Measurements from ENCODE around the gene ROPN1B. TPM values are rescaled to one million over a fixed set of nuclear protein-coding genes. Genes with fewer than 3 reads are reported as not detected.
"Not testable (repeated sequence)": the region's sequence is repeated elsewhere in the genome, so short reads cannot be mapped to it uniquely, and the experiment has no call there.

The ROPN1B gene
- total and polyA plus RNA-seq, 2 experiments from 2014 or later, result not detected

- peaks cover 14% of the 10 kb centered on the region for H3K27me3 ChIP-seq (replicated peaks; ENCODE audit: insufficient read depth)
- H3K9ac ChIP-seq; H3K79me2 ChIP-seq (ENCODE audit: insufficient read depth); H4K20me1 ChIP-seq (ENCODE audit: insufficient read depth); H3K9me2 ChIP-seq (ENCODE audit: insufficient read depth); in situ Hi-C loops (cut with MboI); H3K4me3 ChIP-seq; H3K9me3 ChIP-seq (ENCODE audit: low read depth); H3K27ac ChIP-seq; H3K4me1 ChIP-seq (ENCODE audit: insufficient read depth); H2AFZ ChIP-seq; H3F3A ChIP-seq (ENCODE audit: insufficient read depth); H3K36me3 ChIP-seq (ENCODE audit: low read depth); H3K4me2 ChIP-seq (ENCODE audit: unreplicated experiment): not testable (repeated sequence)
- peak; percentile 20 for DNase-seq
- WGBS, 2 experiments (ENCODE audit: low coverage in 1 of 2, low lambda C conversion rate in 2 of 2, missing lambda C conversion rate in 2 of 2), result 68 to 71% methylated on average over 9 of the region's 9 CpGs
These were observed 6.4 kb downstream of the ROPN1B start for GRCh38 chr3:125975245-125976002.

GRCh38 chr3:125976003-125976390 lies 7.0 kb downstream of the ROPN1B start:
- DNase-seq; H3K27ac ChIP-seq; H2AFZ ChIP-seq; H3K79me2 ChIP-seq (ENCODE audit: insufficient read depth); H3K4me3 ChIP-seq; H3K9me3 ChIP-seq (ENCODE audit: low read depth); H4K20me1 ChIP-seq (ENCODE audit: insufficient read depth); H3K4me1 ChIP-seq (ENCODE audit: insufficient read depth); H3K36me3 ChIP-seq (ENCODE audit: low read depth); H3K9ac ChIP-seq; H3K4me2 ChIP-seq (ENCODE audit: unreplicated experiment); H3K9me2 ChIP-seq (ENCODE audit: insufficient read depth); H3F3A ChIP-seq (ENCODE audit: insufficient read depth); in situ Hi-C loops (cut with MboI): not testable (repeated sequence)
- WGBS, 2 experiments (ENCODE audit: low coverage in 1 of 2, low lambda C conversion rate in 2 of 2, missing lambda C conversion rate in 2 of 2), result 76 to 87% methylated on average over 3 of the region's 3 CpGs
- H3K27me3 ChIP-seq (replicated peaks; ENCODE audit: insufficient read depth), result peaks cover 12% of the 10 kb centered on the region

GRCh38 chr3:125977104-125977503 lies 8.1 kb downstream of the ROPN1B start:
- WGBS, 2 experiments (ENCODE audit: low coverage in 1 of 2, low lambda C conversion rate in 2 of 2, missing lambda C conversion rate in 2 of 2), result 61 to 73% methylated on average over 4 of the region's 7 CpGs
- DNase-seq; H2AFZ ChIP-seq; H3K4me1 ChIP-seq (ENCODE audit: insufficient read depth); H3K9ac ChIP-seq; H4K20me1 ChIP-seq (ENCODE audit: insufficient read depth); in situ Hi-C loops (cut with MboI); H3K4me3 ChIP-seq; H3K79me2 ChIP-seq (ENCODE audit: insufficient read depth); H3K9me2 ChIP-seq (ENCODE audit: insufficient read depth); H3K36me3 ChIP-seq (ENCODE audit: low read depth); H3K9me3 ChIP-seq (ENCODE audit: low read depth); H3K4me2 ChIP-seq (ENCODE audit: unreplicated experiment); H3K27me3 ChIP-seq (replicated peaks; ENCODE audit: insufficient read depth); H3K27ac ChIP-seq; H3F3A ChIP-seq (ENCODE audit: insufficient read depth): not testable (repeated sequence)

GRCh38 chr3:125984951-125985350 lies 16.0 kb downstream of the ROPN1B start:
- H3K4me1 ChIP-seq (ENCODE audit: insufficient read depth); H2AFZ ChIP-seq; DNase-seq; H3K9me2 ChIP-seq (ENCODE audit: insufficient read depth); H3K9ac ChIP-seq; in situ Hi-C loops (cut with MboI); H3K27ac ChIP-seq; H3K27me3 ChIP-seq (replicated peaks; ENCODE audit: insufficient read depth); H3K36me3 ChIP-seq (ENCODE audit: low read depth); H3K4me2 ChIP-seq (ENCODE audit: unreplicated experiment); H3K4me3 ChIP-seq; H3K9me3 ChIP-seq (ENCODE audit: low read depth); H4K20me1 ChIP-seq (ENCODE audit: insufficient read depth); H3K79me2 ChIP-seq (ENCODE audit: insufficient read depth); H3F3A ChIP-seq (ENCODE audit: insufficient read depth): not testable (repeated sequence)
- 35 to 42% methylated on average over 2 of the region's 2 CpGs for WGBS, 2 experiments (ENCODE audit: low coverage in 1 of 2, low lambda C conversion rate in 2 of 2, missing lambda C conversion rate in 2 of 2)

- H3K27ac ChIP-seq, result peak overlapping the region; percentile 38; the same call in 1 of the 2 replicates
- in situ Hi-C loops (cut with MboI), result no loop called here
- H3F3A ChIP-seq (ENCODE audit: insufficient read depth), result no peaks in the 10 kb centered on the region
- H3K36me3 ChIP-seq (ENCODE audit: low read depth), result no peaks in the 10 kb centered on the region
- H3K4me1 ChIP-seq (ENCODE audit: insufficient read depth), result no peaks in the 10 kb centered on the region
- H4K20me1 ChIP-seq (ENCODE audit: insufficient read depth), result no peaks in the 10 kb centered on the region
- peak overlapping the region; percentile 76 for H3K4me2 ChIP-seq (ENCODE audit: unreplicated experiment)
- peak overlapping the region; percentile 80 for H3K9ac ChIP-seq
- WGBS, 2 experiments (ENCODE audit: low coverage in 1 of 2, low lambda C conversion rate in 2 of 2, missing lambda C conversion rate in 2 of 2), result 21 to 22% methylated on average over 42 to 52 of the region's 52 CpGs
- no peaks in the 10 kb centered on the region for H3K27me3 ChIP-seq (replicated peaks; ENCODE audit: insufficient read depth)
- H2AFZ ChIP-seq, result peak overlapping the region; percentile 88
- no peaks in the 10 kb centered on the region for H3K9me2 ChIP-seq (ENCODE audit: insufficient read depth)
- no peaks in the 10 kb centered on the region for H3K79me2 ChIP-seq (ENCODE audit: insufficient read depth)
- peak overlapping the region; percentile 77 for H3K4me3 ChIP-seq
- TF ChIP-seq EZH2 (IDR thresholded peaks at IDR 0.05; ENCODE audit: insufficient read depth, poor library complexity, severe bottlenecking) (no peak), EZH2phosphoT487 (IDR thresholded peaks at IDR 0.05; ENCODE audit: insufficient read depth, low read depth) (no peak)
- no peaks in the 10 kb centered on the region for H3K9me3 ChIP-seq (ENCODE audit: low read depth)
- peak; percentile 89 for DNase-seq
These were observed 21.4 kb downstream of the ROPN1B start for GRCh38 chr3:125990253-125990970.

- H3K4me2 ChIP-seq (ENCODE audit: unreplicated experiment); H3K27ac ChIP-seq; DNase-seq; H3K4me1 ChIP-seq (ENCODE audit: insufficient read depth); H3F3A ChIP-seq (ENCODE audit: insufficient read depth); H3K9me3 ChIP-seq (ENCODE audit: low read depth); H3K27me3 ChIP-seq (replicated peaks; ENCODE audit: insufficient read depth); H3K36me3 ChIP-seq (ENCODE audit: low read depth); H3K9ac ChIP-seq; H2AFZ ChIP-seq; in situ Hi-C loops (cut with MboI); H4K20me1 ChIP-seq (ENCODE audit: insufficient read depth); H3K4me3 ChIP-seq; H3K9me2 ChIP-seq (ENCODE audit: insufficient read depth); H3K79me2 ChIP-seq (ENCODE audit: insufficient read depth): not testable (repeated sequence)
- 82 to 89% methylated on average over 4 of the region's 4 CpGs for WGBS, 2 experiments (ENCODE audit: low coverage in 1 of 2, low lambda C conversion rate in 2 of 2, missing lambda C conversion rate in 2 of 2)
These were observed 27.8 kb downstream of the ROPN1B start for GRCh38 chr3:125996751-125997150.
